Measurements from ENCODE around the gene TFR2.

TFR2 gene

DNA sequence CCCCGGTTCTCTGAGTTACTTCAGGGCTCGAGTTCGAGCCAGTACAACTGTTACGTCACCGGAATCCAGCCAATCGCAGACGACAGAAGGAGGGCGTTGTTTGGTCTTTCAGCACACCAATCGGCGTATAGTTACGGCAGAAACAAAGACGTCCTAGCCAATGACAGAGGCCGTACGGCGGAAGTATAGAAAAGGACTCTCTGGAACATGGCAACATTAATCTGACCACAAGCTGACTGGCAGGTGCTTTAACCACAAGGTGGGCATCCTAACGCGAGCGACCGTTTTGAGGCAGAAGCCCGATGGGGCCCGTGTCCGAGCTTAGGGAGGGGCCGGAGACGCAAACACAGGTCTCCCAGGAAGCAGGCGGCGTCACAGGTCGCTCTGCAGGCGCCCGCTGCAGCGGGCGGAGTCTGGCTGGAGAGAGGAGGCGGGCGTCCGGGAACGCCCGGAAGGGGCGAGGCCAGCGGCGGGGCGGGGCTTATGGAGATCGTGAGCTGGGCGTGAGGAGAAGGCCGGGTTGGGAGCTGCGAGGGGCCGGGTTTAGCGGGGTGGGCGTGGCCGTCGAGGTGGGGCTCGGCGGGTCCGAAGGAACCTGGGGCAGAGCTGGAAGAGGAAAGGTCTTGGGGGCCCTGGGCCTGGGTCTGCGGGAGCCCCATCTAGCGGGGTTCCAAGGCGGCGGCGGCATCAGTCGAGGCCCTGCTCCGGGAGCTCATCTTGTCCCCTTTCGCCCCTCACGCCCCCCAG, 29.2 kb downstream of the TFR2 start, which contains the start of gene MOSPD3:
Gene MOSPD3 (plus strand): TSS at position 558 of the 747 bp plus-strand sequence. CDS start 252 bp downstream, outside the sequence.
- DNase-seq = peak; percentile 97

- no peak for DNase-seq
Observed at GRCh38 chr7:100609958-100610357, 31.4 kb downstream of the TFR2 start.

DNA sequence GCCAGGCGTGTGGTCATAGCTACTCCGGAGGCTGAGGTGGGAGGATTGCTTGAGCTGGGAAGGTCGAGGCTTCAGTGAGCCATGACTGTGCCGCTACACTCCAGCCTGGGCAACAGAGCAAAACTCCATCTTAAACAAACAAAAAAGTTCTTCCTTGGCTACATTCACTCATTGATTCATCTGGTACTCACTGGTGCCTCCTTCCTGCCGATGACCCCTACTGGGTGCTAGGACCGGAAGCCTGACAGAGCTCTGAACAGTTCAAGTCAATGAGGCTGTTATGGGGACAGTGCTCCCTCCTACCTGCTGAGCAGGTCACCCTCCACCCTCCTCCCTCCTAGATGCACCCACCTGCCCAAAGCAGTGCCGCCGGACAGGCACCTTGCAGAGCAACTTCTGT, 34.2 kb downstream of the TFR2 start:
- no peak for DNase-seq

DNA sequence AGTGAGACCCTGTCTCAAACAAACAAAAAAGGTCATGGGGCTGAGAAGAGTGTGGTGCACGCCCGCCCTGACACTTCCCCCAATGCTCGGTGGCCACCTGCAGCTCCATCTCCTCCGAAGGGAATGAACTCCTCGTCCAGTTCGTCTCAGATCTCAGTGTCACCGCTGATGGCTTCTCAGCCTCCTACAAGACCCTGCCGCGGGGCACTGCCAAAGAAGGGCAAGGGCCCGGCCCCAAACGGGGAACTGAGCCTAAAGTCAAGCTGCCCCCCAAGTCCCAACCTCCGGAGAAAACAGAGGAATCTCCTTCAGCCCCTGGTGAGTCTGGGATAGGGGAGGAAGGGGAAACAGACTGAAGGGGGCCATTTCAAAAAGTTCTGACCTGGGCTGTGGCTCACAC, 35.0 kb downstream of the TFR2 start:
- DNase-seq = no peak

GRCh38 chr7:100604976-100605911, 36.1 kb downstream of the TFR2 start:
- peak; percentile 21 for DNase-seq

GRCh38 chr7:100604028-100604975, 37.0 kb downstream of the TFR2 start:
- DNase-seq = peak; percentile 79

DNA sequence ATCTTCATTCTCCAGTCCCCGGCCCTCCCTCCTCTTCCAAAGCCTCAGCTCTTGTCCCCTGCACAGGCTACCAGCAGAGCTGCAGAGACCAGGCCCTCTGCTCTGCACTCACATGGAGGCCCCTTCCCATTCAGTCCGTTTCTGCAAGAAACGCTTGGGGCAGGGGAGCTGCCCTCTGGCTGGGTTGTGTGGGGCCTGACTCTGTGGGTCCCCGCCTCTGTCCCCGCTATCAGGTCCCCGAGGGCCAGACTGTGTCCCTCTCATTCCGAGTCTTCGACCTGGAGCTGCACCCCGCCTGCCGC, 37.7 kb downstream of the TFR2 start:
- DNase-seq = no peak

DNA sequence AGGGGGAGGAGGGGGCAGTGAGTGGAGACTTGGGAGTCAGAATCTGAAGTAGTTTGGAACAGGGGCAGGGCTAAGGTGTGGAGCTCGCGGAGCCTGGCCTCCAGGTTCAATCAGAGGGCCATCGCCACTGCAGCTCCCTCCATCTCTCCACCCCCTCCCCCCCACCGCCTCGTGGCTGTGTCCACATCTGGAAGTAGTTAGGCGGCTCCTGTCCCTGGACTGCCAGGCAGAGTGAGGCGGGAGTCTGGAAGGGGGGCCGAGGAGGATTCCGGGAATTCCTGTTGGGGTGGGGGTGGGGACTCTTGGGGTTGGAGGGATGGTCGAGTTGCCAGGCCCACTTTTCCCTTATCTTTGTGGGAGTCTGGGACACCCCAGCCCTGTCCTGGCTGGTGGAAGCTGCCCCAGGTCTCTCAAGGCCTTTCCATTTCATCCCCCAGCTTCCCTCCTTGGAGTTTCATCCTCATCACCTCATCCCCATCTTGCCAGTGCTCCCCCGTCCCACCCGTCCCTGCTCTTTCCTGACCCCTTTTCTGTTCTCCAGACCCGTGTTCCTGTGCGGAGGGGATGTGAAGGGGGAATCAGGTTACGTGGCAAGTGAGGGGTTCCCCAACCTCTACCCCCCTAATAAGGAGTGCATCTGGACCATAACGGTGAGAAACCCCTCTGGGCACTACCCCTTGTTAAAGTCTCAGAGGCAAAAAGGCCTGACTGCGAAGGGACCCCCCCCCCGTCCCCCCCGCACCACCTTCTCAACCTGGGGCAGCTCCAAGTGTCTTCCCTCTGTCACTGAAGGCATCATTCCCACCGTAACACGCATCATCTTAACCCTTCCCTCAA, 38.2 kb downstream of the TFR2 start:
- DNase-seq = no peak

DNA sequence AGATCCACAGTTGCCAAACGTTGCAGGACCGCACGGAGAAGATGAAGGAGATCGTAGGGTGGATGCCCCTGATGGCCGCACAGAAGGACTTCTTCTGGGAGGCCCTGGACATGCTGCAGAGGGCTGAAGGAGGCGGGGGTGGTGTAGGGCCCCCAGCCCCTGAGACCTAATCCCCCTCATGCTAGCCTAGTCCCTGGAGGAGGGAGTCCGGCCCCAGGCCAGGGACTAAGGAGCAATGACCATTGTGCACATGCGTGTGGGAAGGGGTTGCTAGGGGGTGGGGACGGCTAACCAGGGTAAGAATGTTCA, 40.7 kb downstream of the TFR2 start:
- DNase-seq = no peak

DNA sequence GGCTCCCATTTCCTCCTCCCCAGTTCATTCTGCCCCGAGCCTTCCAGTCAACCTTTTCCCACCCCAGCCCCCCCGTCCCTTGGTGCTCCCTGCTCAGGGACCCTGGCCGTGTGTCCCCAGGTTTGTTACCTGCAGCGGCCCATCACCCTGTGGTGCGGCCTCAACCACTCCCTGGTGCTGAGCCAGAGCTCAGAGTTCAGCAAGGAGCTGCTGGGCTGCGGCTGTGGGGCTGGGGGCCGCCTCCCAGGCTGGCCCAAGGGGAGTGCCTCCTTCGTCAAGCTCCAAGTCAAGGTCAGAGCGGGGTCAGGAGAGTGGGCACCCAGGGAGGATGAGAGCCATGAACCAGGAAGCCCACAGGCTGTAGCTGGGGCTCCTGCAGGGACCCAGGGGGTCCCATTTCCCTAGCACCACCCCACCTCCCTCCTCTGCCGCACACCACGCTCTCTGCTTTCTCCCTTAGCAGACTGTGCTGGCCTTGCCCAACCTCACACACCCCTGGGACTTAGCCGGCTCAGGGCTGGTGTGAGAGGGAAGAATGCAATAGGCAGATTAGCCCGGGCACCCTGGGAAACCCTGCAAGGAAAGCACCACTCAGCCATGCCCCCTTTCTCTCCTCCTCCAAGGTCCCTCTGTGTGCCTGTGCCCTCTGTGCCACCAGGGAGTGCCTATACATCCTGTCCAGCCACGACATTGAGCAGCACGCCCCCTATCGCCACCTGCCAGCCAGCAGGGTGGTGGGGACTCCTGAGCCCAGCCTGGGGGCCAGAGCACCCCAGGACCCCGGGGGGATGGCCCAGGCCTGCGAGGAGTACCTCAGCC, 41.2 kb downstream of the TFR2 start:
- DNase-seq = no peak

DNA sequence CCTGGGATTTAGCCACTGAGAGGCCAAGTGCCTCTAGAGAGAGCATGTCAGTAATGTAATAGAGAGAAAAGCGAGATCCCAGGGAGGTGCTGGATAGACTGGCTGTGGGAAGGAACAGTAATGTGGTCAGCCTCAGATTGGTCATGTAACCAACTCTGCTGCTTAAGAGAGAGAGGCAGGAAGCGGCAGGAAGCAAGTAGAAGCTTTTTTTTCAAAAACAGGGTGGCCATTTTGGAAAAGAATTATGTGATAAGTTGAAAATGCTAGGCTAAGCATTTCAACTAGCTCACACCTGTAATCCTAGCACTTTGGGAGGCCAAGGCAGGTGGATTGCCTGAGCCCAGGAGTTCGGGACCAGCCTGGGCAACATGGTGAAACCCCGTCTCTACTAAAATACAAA, 42.9 kb downstream of the TFR2 start:
- no peak for DNase-seq

DNA sequence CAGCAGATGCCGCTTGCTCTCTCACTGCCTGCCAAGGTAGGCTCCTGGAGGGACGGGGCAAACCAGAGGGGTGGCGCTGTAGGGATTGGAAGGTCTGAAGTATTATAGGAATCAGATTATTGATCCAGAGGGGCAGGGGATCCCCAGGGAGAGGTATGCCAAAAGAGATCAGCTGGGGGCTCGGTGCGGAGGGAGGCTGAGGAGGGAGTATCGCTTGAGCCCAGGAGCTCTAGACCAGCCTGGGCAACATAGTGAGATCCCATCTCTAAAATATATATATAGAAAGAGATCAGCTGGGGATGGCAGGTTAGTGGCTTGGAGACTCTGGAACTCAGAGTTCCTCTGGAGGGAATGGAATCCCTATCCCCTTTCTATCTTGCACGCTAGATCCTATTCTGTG, 46.2 kb downstream of the TFR2 start:
- no peak for DNase-seq

DNA sequence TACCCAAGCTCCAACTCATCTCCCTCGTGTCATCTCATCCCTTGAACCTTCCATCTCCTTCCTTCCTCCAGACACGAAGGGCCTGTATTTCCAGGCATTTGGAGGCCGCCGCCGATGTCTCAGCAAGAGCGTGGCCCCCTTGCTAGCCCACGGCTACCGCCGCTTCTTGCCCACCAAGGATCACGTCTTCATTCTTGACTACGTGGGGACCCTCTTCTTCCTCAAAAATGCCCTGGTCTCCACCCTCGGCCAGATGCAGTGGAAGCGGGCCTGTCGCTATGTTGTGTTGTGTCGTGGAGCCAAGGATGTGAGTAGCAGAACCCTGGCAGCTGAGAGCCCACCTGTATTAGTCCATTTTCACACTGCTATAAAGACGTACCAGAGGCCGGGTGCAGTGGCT, 49.8 kb downstream of the TFR2 start:
- no peak for DNase-seq

DNA sequence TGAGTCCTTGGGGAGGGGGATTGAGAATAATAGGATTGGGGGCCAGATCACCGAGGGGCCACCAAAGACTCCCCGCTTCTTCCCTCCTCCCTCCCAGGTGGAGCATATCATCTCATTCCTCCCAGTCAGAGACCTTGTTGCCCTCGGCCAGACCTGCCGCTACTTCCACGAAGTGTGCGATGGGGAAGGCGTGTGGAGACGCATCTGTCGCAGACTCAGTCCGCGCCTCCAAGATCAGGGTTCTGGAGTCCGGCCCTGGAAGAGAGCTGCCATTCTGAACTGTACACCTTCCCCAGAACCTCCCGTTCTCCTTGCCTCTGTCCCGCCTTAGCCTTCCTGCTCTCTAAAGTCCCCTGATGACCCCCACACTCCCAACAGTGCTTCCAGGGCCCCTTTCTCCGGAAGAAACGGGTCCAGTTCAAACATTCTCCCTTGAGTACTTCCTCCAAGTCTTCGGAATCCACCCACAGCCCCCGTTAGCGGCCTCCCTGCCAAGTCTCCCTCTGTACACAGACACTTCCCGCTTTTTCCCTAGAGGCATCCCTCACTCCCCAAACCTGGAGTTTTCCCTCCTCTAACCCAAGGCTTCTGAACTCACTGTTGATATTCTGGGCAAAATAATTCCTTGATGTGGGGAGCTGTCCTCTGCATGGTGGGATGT, 51.1 kb downstream of the TFR2 start:
- no peak for DNase-seq

DNA sequence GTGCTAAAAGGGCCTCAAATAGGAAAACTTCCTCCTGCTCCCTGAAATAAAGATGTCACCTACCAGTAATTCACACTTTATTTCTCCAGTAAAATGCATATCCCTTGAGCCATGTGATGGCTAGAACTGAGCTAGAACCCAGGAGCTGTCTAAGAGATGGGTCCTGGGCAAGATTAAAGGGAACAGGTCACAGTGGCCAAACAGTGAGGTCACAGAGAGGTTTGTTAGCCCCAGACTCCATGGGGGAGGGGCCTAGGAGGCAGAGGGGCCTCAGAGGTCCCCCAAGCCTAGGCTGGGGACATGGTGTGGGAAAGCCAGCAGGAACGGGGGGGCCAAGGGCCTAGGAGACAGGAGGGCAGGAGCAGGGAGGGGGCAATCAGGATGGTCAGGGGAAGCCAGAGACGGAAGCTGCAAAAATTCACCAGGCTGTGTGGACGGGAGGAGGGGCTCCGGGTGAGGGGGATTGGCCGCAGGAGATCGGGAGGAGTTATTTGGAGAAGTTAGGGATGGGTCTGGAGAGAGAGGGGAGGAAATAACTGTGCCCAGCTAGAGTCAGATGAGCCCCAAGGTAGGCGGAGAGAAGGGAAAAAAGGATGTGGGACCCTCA, 51.9 kb downstream of the TFR2 start:
- DNase-seq = no peak

DNA sequence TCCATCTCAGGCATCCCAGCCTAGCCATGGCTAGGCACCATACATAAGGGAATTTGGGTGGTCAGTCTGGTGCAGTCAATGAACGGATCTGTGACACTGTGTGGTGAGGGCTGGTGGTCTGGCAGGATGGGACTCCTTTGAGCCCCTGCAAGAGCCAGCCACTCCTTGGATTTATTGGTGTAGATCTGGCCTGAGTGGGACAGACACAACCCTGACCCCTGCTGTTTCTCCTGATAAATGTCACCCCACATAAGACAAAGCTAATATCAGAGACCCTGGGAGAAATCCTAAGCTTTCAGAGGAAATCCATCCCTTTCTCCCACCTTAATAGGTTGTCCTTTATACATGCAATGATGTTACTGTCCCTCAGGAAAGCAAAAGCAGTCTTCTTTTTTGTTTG, 52.9 kb downstream of the TFR2 start:
- no peak for DNase-seq

- peak; percentile 99 for DNase-seq
Observed at GRCh38 chr7:100586266-100587025, 54.9 kb downstream of the TFR2 start, which contains the start of gene FBXO24. Gene FBXO24, plus strand, starts transcription at chr7:100586328. Its CDS starts 298 bp downstream, at chr7:100586626.

- DNase-seq = peak; percentile 52
Observed at GRCh38 chr7:100585511-100586265, 55.7 kb downstream of the TFR2 start, which contains the start of gene LRCH4. Gene LRCH4, minus strand, starts transcription at chr7:100586129. Its CDS starts 29 bp downstream, at chr7:100586100.

Data from activated gamma-delta T cell treated with Interleukin-2 at 50 U/mL for 16 hours (primary cell).